Neural cell (in vitro differentiated cells): ENCODE results near the gene PDE8B. TPM values are rescaled to one million over a fixed set of nuclear protein-coding genes. Genes with fewer than 3 reads are reported as not detected.

ENCODE experiments used
- H2AFZ ChIP-seq: fragments of 200-600, 300-800 bp; sonication (generic), shearing (Covaris generic); 2 replicates; pipeline ENCODE4 v1.6.0; 2014; ENCODE audit warnings: low read depth, mild to moderate bottlenecking, antibody characterized with exemption, low read length, moderate library complexity
- H3F3A ChIP-seq: fragments of 200-600 bp; shearing (Covaris generic); 2 replicates; pipeline ENCODE4 v1.6.1; 2016; ENCODE audit warnings: mild to moderate bottlenecking, moderate library complexity, mixed read lengths, antibody characterized with exemption, low read length; ENCODE audit not compliant: insufficient read depth, poor library complexity, severe bottlenecking
- H3K27ac ChIP-seq: fragments of 200-600, 300-800 bp; sonication (generic), shearing (Covaris generic); 2 replicates; pipeline ENCODE4 v1.5.1; 2014; ENCODE audit warnings: mild to moderate bottlenecking, low read length, moderate library complexity
- H3K27me3 ChIP-seq: fragments of 300-800, 200-600 bp; sonication (generic), shearing (Covaris generic); 2 replicates; pipeline ENCODE4 v1.6.0; 2014; ENCODE audit warnings: mild to moderate bottlenecking, low read depth, low read length, moderate library complexity; ENCODE audit not compliant: insufficient read depth
- H3K36me3 ChIP-seq: fragments of 300-800, 200-600 bp; sonication (generic), shearing (Covaris generic); 2 replicates; pipeline ENCODE4 v1.5.1; 2014; ENCODE audit warnings: mild to moderate bottlenecking, antibody characterized with exemption, low read length, moderate library complexity; ENCODE audit not compliant: insufficient read depth
- H3K4me2 ChIP-seq: fragments of 300-800, 200-600 bp; sonication (generic), shearing (Covaris generic); 2 replicates; pipeline ENCODE4 v1.6.0; 2014; ENCODE audit warnings: mild to moderate bottlenecking, low read length
- H3K4me3 ChIP-seq: fragments of 300-800, 200-600 bp; sonication (generic), shearing (Covaris generic); 2 replicates; pipeline ENCODE4 v1.5.1; 2014; ENCODE audit warnings: mild to moderate bottlenecking, low read length, moderate library complexity
- H3K79me2 ChIP-seq: fragments of 200-600 bp; shearing (Covaris generic); replicated peaks from 2 replicates; pipeline ENCODE4 v1.6.0; 2014; ENCODE audit warnings: mild to moderate bottlenecking, low read length, moderate library complexity; ENCODE audit not compliant: insufficient read depth
- H3K9ac ChIP-seq: fragments of 300-800, 200-600 bp; sonication (generic), shearing (Covaris generic); 2 replicates; pipeline ENCODE4 v1.6.1; 2016; ENCODE audit warnings: mild to moderate bottlenecking, low read length, mixed read lengths
- H3K9me2 ChIP-seq: fragments of 200-600 bp; shearing (Covaris generic); 2 replicates; pipeline ENCODE4 v1.6.1; 2016; ENCODE audit warnings: mild to moderate bottlenecking, low read length, mixed read lengths; ENCODE audit not compliant: insufficient read depth
- H3K9me3 ChIP-seq: fragments of 200-600, 300-800 bp; sonication (generic), shearing (Covaris generic); 2 replicates; pipeline ENCODE4 v1.6.1; 2016; ENCODE audit warnings: mild to moderate bottlenecking, mixed run types, low read length, moderate library complexity, mixed read lengths
- H4K20me1 ChIP-seq: fragments of 200-600 bp; shearing (Covaris generic); 2 replicates; pipeline ENCODE4 v1.6.1; 2016; ENCODE audit warnings: mild to moderate bottlenecking, mixed run types; ENCODE audit not compliant: insufficient read depth
- EP300 ChIP-seq: fragments of 450-650 bp; conservative IDR thresholded peaks from 2 replicates; pipeline ENCODE4 v1.6.1; 2014; ENCODE audit warnings: antibody characterized with exemption, mild to moderate bottlenecking, moderate library complexity; ENCODE audit not compliant: poor library complexity, severe bottlenecking
- EZH2 ChIP-seq: fragments of 200-600, 300-800 bp; shearing (Covaris generic), sonication (generic); IDR thresholded peaks from 2 replicates; pipeline ENCODE4 v1.6.1; 2014; ENCODE audit warnings: antibody characterized with exemption, low read length, borderline replicate concordance, mild to moderate bottlenecking; ENCODE audit not compliant: insufficient read depth, poor library complexity, severe bottlenecking
- MXI1 ChIP-seq: fragments of 450-650 bp; conservative IDR thresholded peaks from 2 replicates; pipeline ENCODE4 v1.6.1; 2014; ENCODE audit warnings: antibody characterized with exemption, mild to moderate bottlenecking; ENCODE audit not compliant: poor library complexity, severe bottlenecking
- POLR2AphosphoS5 ChIP-seq: IDR thresholded peaks from 2 replicates; pipeline ENCODE4 v1.6.1; 2012
- RAD21 ChIP-seq: fragments of 450-650 bp; conservative IDR thresholded peaks from 2 replicates; pipeline ENCODE4 v1.6.1; 2014; ENCODE audit warnings: antibody characterized with exemption, mild to moderate bottlenecking, moderate library complexity
- SMC3 ChIP-seq: fragments of 450-650 bp; conservative IDR thresholded peaks from 2 replicates; pipeline ENCODE4 v1.6.1; 2014; ENCODE audit warnings: antibody characterized with exemption, mild to moderate bottlenecking, moderate library complexity; ENCODE audit not compliant: poor library complexity
- TAF1 ChIP-seq: IDR thresholded peaks from 2 replicates; pipeline ENCODE4 v1.6.1; 2012; ENCODE audit warnings: low read depth
- polyA plus RNA-seq: library from polyadenylated mRNA; depleted of rRNA; stranded (reverse); fragments of >200 nt; gene quantifications from 2 replicates; pipeline ENCODE4 v1.2.3, GENCODE V29; 2014
- TF ChIP-seq, protein P1 (sequence below): IDR thresholded peaks from 2 replicates; pipeline ENCODE4 v1.6.1; 2012; ENCODE audit warnings: borderline replicate concordance
- TF ChIP-seq, protein P2 (sequence below): fragments of 450-650 bp; IDR thresholded peaks from 2 replicates; pipeline ENCODE4 v1.5.1; 2014; ENCODE audit warnings: antibody characterized with exemption, mild to moderate bottlenecking, moderate library complexity; ENCODE audit not compliant: poor library complexity, severe bottlenecking

Gene PDE8B
- polyA plus RNA-seq, 1 donor from 2014 or later: 0.22 TPM

DNA sequence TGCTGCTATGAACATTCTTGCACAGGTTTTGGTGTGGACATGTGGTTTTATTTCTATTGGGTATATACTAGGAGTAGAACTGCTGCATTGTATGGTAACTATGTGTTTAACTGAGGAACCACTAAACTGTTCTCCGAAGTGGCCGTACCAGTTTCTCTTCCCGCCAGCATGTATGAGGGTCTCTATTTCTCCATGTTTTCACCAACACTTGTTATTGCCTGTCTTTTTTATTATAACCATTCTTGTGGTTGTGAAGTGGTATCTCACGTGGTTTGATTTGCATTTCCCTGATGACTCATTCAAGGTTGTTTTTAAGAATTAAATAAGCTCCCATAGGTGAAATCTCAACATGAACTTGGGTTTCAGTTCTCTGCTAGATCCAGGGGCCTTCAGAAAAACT is 19.4 kb downstream of the PDE8B start:
- Histone ChIP-seq H3F3A (no peaks in the 10 kb centered on the region), H3K9me3 (no peaks in the 10 kb centered on the region), H3K9ac (no peak overlapping the region), H2AFZ (no peak overlapping the region), H3K27me3 (no peaks in the 10 kb centered on the region), H3K36me3 (no peaks in the 10 kb centered on the region), H3K4me3 (no peak overlapping the region), H3K27ac (no peak overlapping the region), H3K79me2 (no peaks in the 10 kb centered on the region), H3K9me2 (no peaks in the 10 kb centered on the region), H3K4me2 (no peak overlapping the region), H4K20me1 (no peaks in the 10 kb centered on the region)
- TF ChIP-seq EZH2 (no peak), MXI1 (no peak), RAD21 (no peak), TAF1 (no peak), POLR2AphosphoS5 (no peak), EP300 (no peak), SMC3 (no peak)
- TF ChIP-seq, protein P1, sequence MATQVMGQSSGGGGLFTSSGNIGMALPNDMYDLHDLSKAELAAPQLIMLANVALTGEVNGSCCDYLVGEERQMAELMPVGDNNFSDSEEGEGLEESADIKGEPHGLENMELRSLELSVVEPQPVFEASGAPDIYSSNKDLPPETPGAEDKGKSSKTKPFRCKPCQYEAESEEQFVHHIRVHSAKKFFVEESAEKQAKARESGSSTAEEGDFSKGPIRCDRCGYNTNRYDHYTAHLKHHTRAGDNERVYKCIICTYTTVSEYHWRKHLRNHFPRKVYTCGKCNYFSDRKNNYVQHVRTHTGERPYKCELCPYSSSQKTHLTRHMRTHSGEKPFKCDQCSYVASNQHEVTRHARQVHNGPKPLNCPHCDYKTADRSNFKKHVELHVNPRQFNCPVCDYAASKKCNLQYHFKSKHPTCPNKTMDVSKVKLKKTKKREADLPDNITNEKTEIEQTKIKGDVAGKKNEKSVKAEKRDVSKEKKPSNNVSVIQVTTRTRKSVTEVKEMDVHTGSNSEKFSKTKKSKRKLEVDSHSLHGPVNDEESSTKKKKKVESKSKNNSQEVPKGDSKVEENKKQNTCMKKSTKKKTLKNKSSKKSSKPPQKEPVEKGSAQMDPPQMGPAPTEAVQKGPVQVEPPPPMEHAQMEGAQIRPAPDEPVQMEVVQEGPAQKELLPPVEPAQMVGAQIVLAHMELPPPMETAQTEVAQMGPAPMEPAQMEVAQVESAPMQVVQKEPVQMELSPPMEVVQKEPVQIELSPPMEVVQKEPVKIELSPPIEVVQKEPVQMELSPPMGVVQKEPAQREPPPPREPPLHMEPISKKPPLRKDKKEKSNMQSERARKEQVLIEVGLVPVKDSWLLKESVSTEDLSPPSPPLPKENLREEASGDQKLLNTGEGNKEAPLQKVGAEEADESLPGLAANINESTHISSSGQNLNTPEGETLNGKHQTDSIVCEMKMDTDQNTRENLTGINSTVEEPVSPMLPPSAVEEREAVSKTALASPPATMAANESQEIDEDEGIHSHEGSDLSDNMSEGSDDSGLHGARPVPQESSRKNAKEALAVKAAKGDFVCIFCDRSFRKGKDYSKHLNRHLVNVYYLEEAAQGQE: no peak
- TF ChIP-seq, protein P2, sequence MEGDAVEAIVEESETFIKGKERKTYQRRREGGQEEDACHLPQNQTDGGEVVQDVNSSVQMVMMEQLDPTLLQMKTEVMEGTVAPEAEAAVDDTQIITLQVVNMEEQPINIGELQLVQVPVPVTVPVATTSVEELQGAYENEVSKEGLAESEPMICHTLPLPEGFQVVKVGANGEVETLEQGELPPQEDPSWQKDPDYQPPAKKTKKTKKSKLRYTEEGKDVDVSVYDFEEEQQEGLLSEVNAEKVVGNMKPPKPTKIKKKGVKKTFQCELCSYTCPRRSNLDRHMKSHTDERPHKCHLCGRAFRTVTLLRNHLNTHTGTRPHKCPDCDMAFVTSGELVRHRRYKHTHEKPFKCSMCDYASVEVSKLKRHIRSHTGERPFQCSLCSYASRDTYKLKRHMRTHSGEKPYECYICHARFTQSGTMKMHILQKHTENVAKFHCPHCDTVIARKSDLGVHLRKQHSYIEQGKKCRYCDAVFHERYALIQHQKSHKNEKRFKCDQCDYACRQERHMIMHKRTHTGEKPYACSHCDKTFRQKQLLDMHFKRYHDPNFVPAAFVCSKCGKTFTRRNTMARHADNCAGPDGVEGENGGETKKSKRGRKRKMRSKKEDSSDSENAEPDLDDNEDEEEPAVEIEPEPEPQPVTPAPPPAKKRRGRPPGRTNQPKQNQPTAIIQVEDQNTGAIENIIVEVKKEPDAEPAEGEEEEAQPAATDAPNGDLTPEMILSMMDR: no peak

DNA sequence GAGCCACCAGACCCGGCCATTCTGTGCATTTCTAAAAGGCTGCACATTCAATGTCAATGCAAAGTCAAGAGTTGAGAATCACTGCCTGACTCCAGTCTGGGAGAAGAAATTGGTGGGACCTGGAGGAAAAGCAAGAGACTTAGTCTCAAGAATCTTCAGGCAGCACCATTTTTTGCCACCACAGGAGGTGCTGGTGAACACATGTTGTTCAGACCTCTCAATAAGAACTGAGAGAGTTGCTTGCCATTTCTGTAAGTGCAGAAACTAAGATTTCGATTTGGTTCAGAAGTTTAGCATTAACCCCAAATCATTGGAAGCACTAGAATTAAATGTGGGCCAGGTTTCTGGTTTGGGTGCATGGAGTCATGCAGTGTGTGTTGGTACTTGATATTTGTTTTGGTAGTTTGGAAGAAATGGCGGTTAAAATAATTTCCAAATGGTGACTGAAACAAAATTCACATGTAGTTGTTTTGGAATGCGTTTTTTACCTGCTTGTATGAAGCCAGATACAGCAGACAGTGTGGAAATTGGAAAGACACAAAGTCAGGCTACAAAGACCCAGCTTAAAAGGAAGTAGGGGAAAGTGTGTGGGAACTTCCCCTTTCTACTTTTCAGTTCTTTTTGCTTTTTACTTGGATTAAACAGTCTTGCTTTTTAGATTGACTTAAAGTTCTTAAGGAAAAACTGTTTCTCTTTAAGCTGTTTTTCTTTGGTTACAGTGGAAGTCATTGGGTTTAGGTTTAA is 20.4 kb downstream of the PDE8B start:
- no peaks in the 10 kb centered on the region for H3K36me3 ChIP-seq
- no peak overlapping the region for H3K27ac ChIP-seq
- no peaks in the 10 kb centered on the region for H4K20me1 ChIP-seq
- no peak overlapping the region for H3K4me3 ChIP-seq
- no peaks in the 10 kb centered on the region for H3K27me3 ChIP-seq
- H3K9ac ChIP-seq: no peak overlapping the region
- TF ChIP-seq SMC3: no peak
- no peak for TF ChIP-seq POLR2AphosphoS5
- no peak for TF ChIP-seq TAF1
- no peak for TF ChIP-seq EZH2
- TF ChIP-seq EP300: no peak
- TF ChIP-seq, protein P1: no peak
- TF ChIP-seq, protein P2: no peak
- TF ChIP-seq MXI1: no peak
- TF ChIP-seq RAD21: no peak
- no peak overlapping the region for H3K4me2 ChIP-seq
- H2AFZ ChIP-seq: no peak overlapping the region
- no peaks in the 10 kb centered on the region for H3F3A ChIP-seq
- no peaks in the 10 kb centered on the region for H3K9me2 ChIP-seq
- H3K9me3 ChIP-seq: no peaks in the 10 kb centered on the region
- no peaks in the 10 kb centered on the region for H3K79me2 ChIP-seq
